ENCODE results near the gene EID1.

Gene EID1

DNA sequence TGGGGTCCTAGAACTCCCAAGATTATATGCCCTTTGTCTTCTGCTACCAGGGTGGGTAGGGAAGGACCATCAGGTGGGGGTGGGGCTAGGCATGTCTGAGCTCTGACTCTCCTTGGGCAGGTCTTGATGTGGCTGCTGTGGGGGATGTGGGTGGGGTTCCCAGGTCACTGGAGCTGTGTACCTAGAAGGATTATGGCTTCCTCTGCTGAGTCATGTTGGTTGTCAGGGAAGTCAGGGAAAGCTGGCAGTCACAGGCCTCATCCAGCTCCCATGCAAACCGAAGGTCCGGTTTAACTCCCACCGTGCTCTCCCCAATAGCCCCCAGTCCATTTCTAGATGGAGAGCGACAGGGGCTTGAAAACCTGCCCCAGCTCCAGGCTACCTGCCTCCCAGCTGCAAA lies 35.2 kb downstream of the EID1 start:
- Mint-ChIP-seq H3K27ac (no peak overlapping the region), H3K4me1 (ENCODE audit: low read depth) (peaks cover 6% of the 10 kb centered on the region), H3K27me3 (peaks cover 34% of the 10 kb centered on the region), H3K36me3 (ENCODE audit: low read depth) (no peaks in the 10 kb centered on the region), H3K9me3 (no peaks in the 10 kb centered on the region), H3K4me3 (no peak overlapping the region)
- no peak for DNase-seq

DNA sequence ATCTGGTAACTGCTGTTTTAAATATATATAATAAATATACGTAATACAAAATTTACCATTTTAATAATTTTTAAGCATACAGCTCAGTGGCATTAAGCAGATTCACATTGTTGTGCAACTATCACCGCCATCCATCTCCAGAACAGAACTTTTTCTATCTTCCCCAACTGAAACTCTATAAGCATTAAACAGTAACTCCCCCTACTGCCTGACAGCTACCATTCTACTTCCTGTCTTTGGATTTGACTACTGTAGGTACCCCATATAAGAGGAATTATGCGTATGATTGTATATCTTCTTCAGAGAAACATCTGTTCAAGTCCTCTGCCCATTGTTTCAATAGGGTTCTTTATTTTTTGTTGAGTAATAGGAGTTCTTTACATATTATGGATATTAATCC lies 36.8 kb downstream of the EID1 start:
- Mint-ChIP-seq H3K4me3 (no peak overlapping the region), H3K9me3 (peaks cover 3% of the 10 kb centered on the region)

DNA sequence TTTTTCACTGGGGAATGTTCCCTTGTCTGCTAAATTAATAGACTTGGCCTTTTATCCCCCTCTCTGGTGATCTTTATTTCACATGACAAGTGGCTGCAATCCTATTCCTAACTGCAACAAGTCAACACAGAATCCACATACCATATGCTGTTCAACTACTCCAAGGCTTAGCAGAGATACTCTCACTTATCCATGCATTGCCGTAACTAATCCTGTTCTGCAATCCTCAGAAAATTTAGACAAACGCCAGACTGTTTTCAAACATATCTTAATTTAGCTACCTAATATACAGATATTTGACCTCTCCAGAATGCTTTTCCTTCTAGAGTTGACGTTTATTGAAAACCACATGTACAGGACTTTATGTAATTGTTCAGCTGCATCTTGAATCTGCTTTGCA lies 37.9 kb downstream of the EID1 start:
- Mint-ChIP-seq H3K27ac (no peak overlapping the region), H3K4me1 (ENCODE audit: low read depth) (peaks cover 9% of the 10 kb centered on the region), H3K4me3 (no peak overlapping the region), H3K9me3 (peaks cover 3% of the 10 kb centered on the region), H3K27me3 (peaks cover 46% of the 10 kb centered on the region), H3K36me3 (ENCODE audit: low read depth) (no peaks in the 10 kb centered on the region)
- DNase-seq = no peak

More for the DNA sequence above, 36.8 kb downstream of the EID1 start:
- no peaks in the 10 kb centered on the region for H3K36me3 Mint-ChIP-seq (ENCODE audit: low read depth)
- no peak overlapping the region for H3K27ac Mint-ChIP-seq
- no peak for DNase-seq
- H3K4me1 Mint-ChIP-seq (ENCODE audit: low read depth) = peaks cover 9% of the 10 kb centered on the region
- peaks cover 42% of the 10 kb centered on the region for H3K27me3 Mint-ChIP-seq

DNA sequence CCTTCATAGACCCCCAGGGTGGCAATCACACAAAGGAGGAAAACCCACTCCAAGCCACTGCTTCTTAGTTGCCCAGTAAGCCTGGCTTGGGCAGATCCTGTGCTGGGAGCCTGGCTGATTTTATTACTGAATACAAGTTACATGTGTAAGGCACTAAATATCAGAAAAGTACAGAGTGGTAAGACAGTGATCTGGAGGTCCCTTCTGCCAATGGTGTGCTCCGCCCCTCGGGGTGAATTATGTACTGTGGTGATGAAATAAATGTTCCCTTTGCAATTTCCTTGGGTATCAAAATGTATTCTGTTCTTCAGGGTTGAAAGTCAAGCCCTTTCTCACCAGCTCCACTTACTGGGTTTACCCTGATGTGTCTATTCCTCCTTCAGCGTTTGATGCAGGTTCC lies 38.8 kb downstream of the EID1 start:
- peaks cover 9% of the 10 kb centered on the region for H3K4me1 Mint-ChIP-seq (ENCODE audit: low read depth)
- no peak overlapping the region for H3K4me3 Mint-ChIP-seq
- no peak overlapping the region for H3K27ac Mint-ChIP-seq
- DNase-seq = no peak
- no peaks in the 10 kb centered on the region for H3K36me3 Mint-ChIP-seq (ENCODE audit: low read depth)
- peaks cover 45% of the 10 kb centered on the region for H3K27me3 Mint-ChIP-seq
- H3K9me3 Mint-ChIP-seq = peaks cover 3% of the 10 kb centered on the region

DNA sequence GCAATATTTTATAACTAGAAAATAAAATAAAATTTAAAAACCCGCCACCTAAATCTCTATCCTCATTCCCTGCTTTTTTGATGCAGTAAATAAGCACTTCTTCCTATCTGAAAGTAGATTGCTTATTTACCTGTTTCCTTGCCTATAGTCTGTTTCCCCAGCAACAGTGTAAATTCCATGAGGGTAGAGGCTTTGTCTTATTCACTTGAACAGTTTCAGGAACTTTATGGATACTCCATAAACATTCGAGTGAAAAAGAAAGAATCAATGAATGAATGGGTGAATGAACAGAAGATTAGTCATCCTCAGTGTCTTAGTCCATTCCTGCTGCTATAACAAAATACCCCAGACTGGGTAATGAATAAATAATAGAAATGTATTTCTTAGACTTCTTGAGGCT lies 44.1 kb downstream of the EID1 start:
- no peaks in the 10 kb centered on the region for H3K36me3 Mint-ChIP-seq (ENCODE audit: low read depth)
- H3K27me3 Mint-ChIP-seq = peaks cover 33% of the 10 kb centered on the region
- H3K4me1 Mint-ChIP-seq (ENCODE audit: low read depth) = peaks cover 41% of the 10 kb centered on the region
- H3K9me3 Mint-ChIP-seq = peaks cover 14% of the 10 kb centered on the region
- H3K27ac Mint-ChIP-seq = no peak overlapping the region
- no peak for DNase-seq
- H3K4me3 Mint-ChIP-seq = no peak overlapping the region

DNA sequence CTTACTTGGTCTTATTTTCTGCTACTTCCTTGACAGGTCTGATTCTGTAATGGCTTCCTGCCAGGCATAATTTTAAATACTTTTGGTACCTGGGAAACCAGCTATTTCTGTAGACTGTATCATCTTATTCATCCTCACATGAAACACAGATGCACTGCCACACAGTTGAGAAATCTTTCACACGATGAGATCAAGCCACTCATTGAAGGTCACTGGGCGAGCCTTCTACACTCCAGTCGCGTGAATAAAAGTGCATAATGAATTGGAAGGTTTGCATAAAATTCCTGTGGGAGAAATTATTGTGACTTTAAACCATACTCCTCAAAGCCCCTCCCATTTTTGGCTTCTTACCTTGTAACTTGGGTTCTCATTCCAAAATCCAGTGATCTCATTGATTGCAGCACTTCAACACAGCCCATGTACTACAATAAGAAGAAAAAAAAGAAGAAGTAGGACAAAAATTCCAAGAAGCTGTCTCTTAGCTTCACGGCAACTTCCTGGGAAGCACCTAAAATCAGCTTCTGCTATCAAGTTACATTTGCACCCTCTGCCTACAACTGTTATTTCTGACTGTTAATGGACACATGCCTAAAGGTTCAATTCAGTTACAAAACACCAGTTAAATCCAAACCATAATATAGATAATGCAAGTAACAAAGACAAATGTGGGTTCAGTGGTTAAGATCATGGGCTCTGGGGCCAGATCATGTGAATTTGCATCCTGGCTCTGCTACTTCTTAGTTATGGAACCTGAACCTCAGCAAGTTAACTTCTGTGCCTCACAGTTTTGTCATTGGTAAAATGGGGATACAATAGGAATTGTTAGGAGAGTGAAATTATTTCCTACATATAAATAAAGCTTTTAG lies 46.8 kb downstream of the EID1 start:
- Mint-ChIP-seq H3K9me3 (peaks cover 11% of the 10 kb centered on the region), H3K4me3 (no peak overlapping the region), H3K27ac (peak overlapping the region; percentile 93)

DNA sequence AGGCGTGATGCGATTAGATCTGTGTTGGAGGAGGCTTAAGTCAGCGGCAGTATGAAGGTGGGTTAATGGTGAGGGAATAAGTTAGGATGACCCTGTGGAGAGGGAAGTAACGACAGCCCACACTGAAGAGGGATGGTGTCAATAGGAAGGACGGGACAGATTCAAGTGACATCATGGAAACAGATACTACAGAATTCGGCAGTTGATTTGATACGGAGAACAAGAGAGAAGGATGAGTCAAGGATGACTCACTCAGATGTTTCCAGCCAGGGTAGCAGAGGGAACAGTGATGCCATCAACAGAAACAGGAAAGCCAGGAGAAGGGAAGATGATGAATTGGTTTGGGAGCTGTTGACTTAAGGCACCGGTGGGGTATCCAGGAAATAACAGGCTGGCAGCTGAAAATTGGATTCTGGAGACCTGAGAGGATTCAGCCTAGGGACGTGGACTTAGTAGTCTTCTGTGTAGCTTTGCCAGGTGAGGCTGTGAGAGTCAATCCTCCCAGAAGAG lies 47.8 kb downstream of the EID1 start:
- Mint-ChIP-seq H3K4me1 (ENCODE audit: low read depth) (peaks cover 66% of the 10 kb centered on the region), H3K27ac (peak overlapping the region; percentile 93), H3K4me3 (peak overlapping the region; percentile 1)

More for the DNA sequence above, 46.8 kb downstream of the EID1 start:
- peaks cover 17% of the 10 kb centered on the region for H3K27me3 Mint-ChIP-seq
- H3K4me1 Mint-ChIP-seq (ENCODE audit: low read depth) = peaks cover 59% of the 10 kb centered on the region
- DNase-seq = no peak
- no peaks in the 10 kb centered on the region for H3K36me3 Mint-ChIP-seq (ENCODE audit: low read depth)

DNA sequence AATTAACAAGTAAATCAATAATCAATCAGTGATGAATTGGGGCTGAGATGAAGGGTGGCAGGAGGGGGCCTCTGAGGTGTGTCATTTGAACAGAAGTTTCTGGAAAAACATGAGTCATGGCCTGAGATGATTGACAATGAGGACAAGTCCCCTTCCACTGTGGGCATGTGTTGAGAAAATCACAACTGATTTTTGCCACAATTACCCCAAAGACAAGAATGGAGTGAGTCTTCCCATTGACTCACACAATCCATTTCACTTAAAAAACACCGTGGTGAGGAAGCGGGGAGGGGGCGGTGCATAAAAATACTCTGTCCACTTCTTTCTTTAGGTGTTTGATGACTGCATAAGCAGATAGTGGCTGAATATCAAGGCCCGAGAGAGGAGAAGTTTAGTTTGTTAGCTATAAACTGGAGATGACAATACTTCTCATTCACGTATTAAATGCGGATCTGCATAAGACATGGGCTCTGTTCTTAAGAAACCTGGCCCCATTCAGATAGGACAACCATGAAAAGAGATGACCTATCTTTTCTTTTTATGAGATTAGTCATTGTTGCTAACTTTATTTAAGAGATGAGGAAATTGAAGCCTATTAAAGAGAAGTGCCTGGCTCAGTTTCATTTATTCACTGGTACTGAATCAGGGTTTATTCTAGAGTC lies 51.1 kb downstream of the EID1 start:
- Mint-ChIP-seq H3K27ac (peak overlapping the region; percentile 92), H3K4me3 (peak overlapping the region; percentile 26), H3K9me3 (peaks cover 5% of the 10 kb centered on the region), H3K4me1 (ENCODE audit: low read depth) (peaks cover 73% of the 10 kb centered on the region), H3K36me3 (ENCODE audit: low read depth) (no peaks in the 10 kb centered on the region), H3K27me3 (peaks cover 13% of the 10 kb centered on the region)
- DNase-seq = no peak

More for the DNA sequence above, 47.8 kb downstream of the EID1 start:
- Mint-ChIP-seq H3K36me3 (ENCODE audit: low read depth) (no peaks in the 10 kb centered on the region), H3K9me3 (peaks cover 11% of the 10 kb centered on the region), H3K27me3 (peaks cover 14% of the 10 kb centered on the region)
- peak; percentile 63 for DNase-seq

DNA sequence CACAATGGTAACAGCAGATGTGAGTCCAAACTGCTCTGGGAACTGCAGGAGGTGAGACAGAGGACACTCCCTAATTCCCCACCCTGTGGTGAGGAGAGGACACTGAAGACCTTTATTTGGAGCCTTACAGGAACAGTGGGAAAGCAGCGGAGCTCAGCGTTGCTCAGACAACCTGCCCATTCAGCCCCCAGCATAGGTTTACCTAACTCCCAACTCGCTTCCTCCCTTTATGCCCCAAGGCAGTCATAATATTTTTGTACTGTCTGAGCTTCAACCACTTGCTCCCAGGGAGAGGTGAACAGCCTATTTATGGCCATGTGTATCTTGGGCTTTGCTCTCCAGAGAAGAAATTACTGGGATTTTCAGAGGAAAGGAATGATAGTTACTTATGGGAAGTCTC lies 51.7 kb downstream of the EID1 start:
- H3K27ac Mint-ChIP-seq = peak overlapping the region; percentile 92

More for the DNA sequence above, 51.7 kb downstream of the EID1 start:
- Mint-ChIP-seq H3K27me3 (peaks cover 11% of the 10 kb centered on the region), H3K4me3 (peak overlapping the region; percentile 8), H3K9me3 (peaks cover 3% of the 10 kb centered on the region), H3K36me3 (ENCODE audit: low read depth) (no peaks in the 10 kb centered on the region), H3K4me1 (ENCODE audit: low read depth) (peaks cover 66% of the 10 kb centered on the region)
- DNase-seq = no peak
